Measurements from ENCODE around the gene LPCAT1.
A peak's percentile ranks its signal among the peaks of the same experiment; 100 is the strongest.

The LPCAT1 gene

GRCh38 chr5:1493413-1493812, 30.3 kb downstream of the LPCAT1 start:
- DNase-seq, result no peak

- DNase-seq, result no peak
These were observed 31.0 kb downstream of the LPCAT1 start for GRCh38 chr5:1492757-1493156.

GRCh38 chr5:1490376-1490775, 33.4 kb downstream of the LPCAT1 start:
- no peak for DNase-seq

- no peak for DNase-seq
These were observed 34.0 kb downstream of the LPCAT1 start for GRCh38 chr5:1489754-1490153.

GRCh38 chr5:1488882-1489680, 34.7 kb downstream of the LPCAT1 start:
- DNase-seq, result no peak

- DNase-seq, result no peak
These were observed 36.5 kb downstream of the LPCAT1 start for GRCh38 chr5:1487079-1487764.

GRCh38 chr5:1486271-1486670, 37.5 kb downstream of the LPCAT1 start:
- no peak for DNase-seq

- no peak for DNase-seq
These were observed 38.1 kb downstream of the LPCAT1 start for GRCh38 chr5:1485579-1486118.

GRCh38 chr5:1484730-1485578, 38.8 kb downstream of the LPCAT1 start:
- DNase-seq, result no peak

GRCh38 chr5:1483856-1484729, 39.7 kb downstream of the LPCAT1 start:
- DNase-seq, result no peak

GRCh38 chr5:1483064-1483463, 40.7 kb downstream of the LPCAT1 start:
- DNase-seq, result peak in 1 of 2 experiments; percentile 24

- no peak for DNase-seq
These were observed 41.8 kb downstream of the LPCAT1 start for GRCh38 chr5:1481959-1482331.

- DNase-seq, result no peak
These were observed 42.3 kb downstream of the LPCAT1 start for GRCh38 chr5:1481266-1481958.

GRCh38 chr5:1480806-1481205, 43.0 kb downstream of the LPCAT1 start:
- no peak for DNase-seq

- no peak for DNase-seq
These were observed 43.5 kb downstream of the LPCAT1 start for GRCh38 chr5:1480217-1480616.

GRCh38 chr5:1479581-1480188, 44.1 kb downstream of the LPCAT1 start:
- no peak for DNase-seq

GRCh38 chr5:1479066-1479465, 44.7 kb downstream of the LPCAT1 start:
- DNase-seq, result no peak

GRCh38 chr5:1478271-1479035, 45.3 kb downstream of the LPCAT1 start:
- DNase-seq, result no peak

GRCh38 chr5:1477341-1477740, 46.4 kb downstream of the LPCAT1 start:
- no peak for DNase-seq

- DNase-seq, result no peak
These were observed 46.8 kb downstream of the LPCAT1 start for GRCh38 chr5:1476967-1477310.

Measured in NCI-H526 (cell line).